Right ventricle myocardium inferior (tissue), 1 donor: Measurements from ENCODE around the gene STON2. TPM values are rescaled to one million over a fixed set of nuclear protein-coding genes. Genes with fewer than 3 reads are reported as not detected.

Experiments
- ATAC-seq: fragments of 200-7000 bp; cut with Tn5 transposase; one replicate; pipeline ENCODE4 v1.9.1; 2020; ENCODE audit warnings: mild to moderate bottlenecking, moderate library complexity
- DNase-seq: peaks from one replicate; pipeline ENCODE4 v3.0.0; 2021; ENCODE audit errors: missing footprints
- intact Hi-C: fragments of 100-400 bp; cut with DNase I; formaldehyde crosslinking; loops from one replicate; pipeline ENCODE4 v1.11.0; 2022
- total RNA-seq: library from RNA; stranded (reverse); fragmentation: NEBNext Ultra II Directional; extraction: Animal tissue kit (Norgen Biotek cat#: 25700); gene quantifications from one replicate; pipeline ENCODE4 v1.2.1, GENCODE V29; 2021
- donor health status: DM: no; HTN: yes; CAD: no; lungs with severe emphysema.

STON2 gene
- total RNA-seq, 1 donor from 2014 or later, result 12.8 TPM

- intact Hi-C loops, result no loop called here
- no peak for ATAC-seq
- no peak for DNase-seq
These were observed 55.5 kb downstream of the STON2 start for GRCh38 chr14:81344481-81345160.

GRCh38 chr14:81343701-81344100, 56.4 kb downstream of the STON2 start:
- intact Hi-C loops, result no loop called here
- DNase-seq (no peak), ATAC-seq (no peak)

- ATAC-seq (no peak), DNase-seq (no peak)
- intact Hi-C loops, result no loop called here
These were observed 57.1 kb downstream of the STON2 start for GRCh38 chr14:81342850-81343580.

- ATAC-seq (no peak), DNase-seq (no peak)
- intact Hi-C loops, result no loop called here
These were observed 58.3 kb downstream of the STON2 start for GRCh38 chr14:81341781-81342180.

GRCh38 chr14:81341370-81341769, 58.8 kb downstream of the STON2 start:
- ATAC-seq, result peak; percentile 32
- intact Hi-C loops, result no loop called here
- DNase-seq, result no peak

- intact Hi-C loops, result no loop called here
These were observed 59.9 kb downstream of the STON2 start for GRCh38 chr14:81340201-81340600.

GRCh38 chr14:81337073-81337472, 63.1 kb downstream of the STON2 start:
- intact Hi-C loops, result no loop called here
- no peak for DNase-seq
- ATAC-seq, result no peak

More at GRCh38 chr14:81340201-81340600, 59.9 kb downstream of the STON2 start:
- ATAC-seq (no peak), DNase-seq (no peak)

GRCh38 chr14:81336009-81336408, 64.1 kb downstream of the STON2 start:
- intact Hi-C loops, result no loop called here
- no peak for ATAC-seq
- DNase-seq, result no peak

GRCh38 chr14:81332725-81333124, 67.4 kb downstream of the STON2 start:
- DNase-seq, result no peak
- intact Hi-C loops, result no loop called here
- ATAC-seq, result no peak

- ATAC-seq, result no peak
- intact Hi-C loops, result no loop called here
These were observed 68.7 kb downstream of the STON2 start for GRCh38 chr14:81331229-81332021.

GRCh38 chr14:81330619-81331122, 69.5 kb downstream of the STON2 start:
- DNase-seq (no peak), ATAC-seq (no peak)
- intact Hi-C loops, result no loop called here

More at GRCh38 chr14:81331229-81332021, 68.7 kb downstream of the STON2 start:
- DNase-seq, result no peak

GRCh38 chr14:81329640-81330381, 70.3 kb downstream of the STON2 start:
- intact Hi-C loops, result no loop called here
- no peak for DNase-seq
- ATAC-seq, result no peak

- intact Hi-C loops, result no loop called here
- ATAC-seq, result no peak
- DNase-seq, result no peak
These were observed 73.7 kb downstream of the STON2 start for GRCh38 chr14:81326451-81326850.

GRCh38 chr14:81324011-81324410, 76.1 kb downstream of the STON2 start:
- ATAC-seq, result no peak
- no peak for DNase-seq
- intact Hi-C loops, result no loop called here

- intact Hi-C loops, result no loop called here
- DNase-seq (no peak), ATAC-seq (no peak)
These were observed 77.0 kb downstream of the STON2 start for GRCh38 chr14:81323093-81323492.

GRCh38 chr14:81319946-81320345, 80.2 kb downstream of the STON2 start:
- intact Hi-C loops, result no loop called here
- DNase-seq, result no peak

GRCh38 chr14:81319314-81319713, 80.8 kb downstream of the STON2 start:
- DNase-seq, result no peak
- ATAC-seq, result no peak
- intact Hi-C loops, result no loop called here

More at GRCh38 chr14:81319946-81320345, 80.2 kb downstream of the STON2 start:
- no peak for ATAC-seq

GRCh38 chr14:81315341-81315740, 84.8 kb downstream of the STON2 start:
- intact Hi-C loops, result no loop called here
- no peak for ATAC-seq
- no peak for DNase-seq
